NB4 (cell line): ENCODE measurements around the gene PLSCR3.
A peak's percentile ranks its signal among the peaks of the same experiment; 100 is the strongest.

Source experiments
- DNase-seq: peaks from one replicate; pipeline ENCODE4 v3.0.0; 2010; ENCODE audit warnings: low read depth
- H3K4me3 ChIP-seq: one replicate; pipeline ENCODE4 v1.5.1; 2011; ENCODE audit warnings: mild to moderate bottlenecking, low read depth, low read length, moderate library complexity
- MYC ChIP-seq: IDR thresholded peaks from 2 replicates; pipeline ENCODE4 v1.6.1; 2011; ENCODE audit warnings: low read depth, low read length
- POLR2A ChIP-seq: IDR thresholded peaks from 2 replicates; pipeline ENCODE4 v1.6.1; 2011; ENCODE audit warnings: mild to moderate bottlenecking; ENCODE audit not compliant: insufficient read length; ENCODE audit errors: extremely low read depth
- TF ChIP-seq, protein P1 (sequence below): IDR thresholded peaks from one replicate; pipeline ENCODE4 v1.5.1; 2012; ENCODE audit warnings: low read depth, low read length
- TF ChIP-seq, protein P2 (sequence below): IDR thresholded peaks from 2 replicates; pipeline ENCODE4 v1.6.1; 2011; ENCODE audit warnings: low read depth, low read length

PLSCR3 gene

DNA sequence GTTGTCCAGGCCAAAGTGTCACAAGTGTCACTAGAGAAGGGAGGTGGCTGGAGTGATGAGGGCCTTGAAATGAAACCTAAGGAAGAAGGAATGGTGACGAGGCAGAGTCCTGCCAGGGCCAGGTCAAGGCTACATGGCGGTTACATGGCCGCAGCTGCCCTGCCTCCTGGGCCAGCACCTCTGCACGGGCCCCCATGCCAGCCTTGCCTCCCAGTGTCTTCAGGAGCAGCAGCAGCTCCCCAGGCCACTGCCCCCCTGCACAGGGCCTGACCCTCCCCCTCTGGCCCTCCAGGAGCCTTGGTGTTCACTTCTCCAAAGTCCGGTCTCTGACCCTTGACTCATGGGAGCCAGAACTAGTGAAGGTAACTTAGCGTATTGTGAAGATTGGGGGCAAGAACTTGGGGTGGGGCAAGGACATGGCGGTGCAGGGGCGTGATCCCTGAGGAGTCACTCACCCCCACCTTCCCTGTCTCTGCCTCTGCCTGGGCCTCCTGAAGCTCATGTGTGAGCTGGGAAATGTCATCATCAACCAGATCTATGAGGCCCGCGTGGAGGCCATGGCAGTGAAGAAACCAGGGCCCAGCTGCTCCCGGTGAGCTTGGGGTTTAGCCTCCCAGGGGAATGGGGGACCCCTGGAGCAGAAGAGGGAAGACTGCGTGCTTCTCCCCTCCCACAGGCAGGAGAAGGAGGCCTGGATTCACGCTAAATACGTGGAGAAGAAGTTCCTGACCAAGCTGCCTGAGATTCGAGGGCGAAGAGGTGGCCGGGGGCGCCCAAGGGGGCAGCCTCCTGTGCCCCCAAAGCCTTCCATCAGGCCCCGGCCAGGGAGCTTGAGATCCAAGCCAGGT is 46.5 kb downstream of the PLSCR3 start:
- TF ChIP-seq POLR2A (no peak), MYC (no peak)
- TF ChIP-seq, protein P1, sequence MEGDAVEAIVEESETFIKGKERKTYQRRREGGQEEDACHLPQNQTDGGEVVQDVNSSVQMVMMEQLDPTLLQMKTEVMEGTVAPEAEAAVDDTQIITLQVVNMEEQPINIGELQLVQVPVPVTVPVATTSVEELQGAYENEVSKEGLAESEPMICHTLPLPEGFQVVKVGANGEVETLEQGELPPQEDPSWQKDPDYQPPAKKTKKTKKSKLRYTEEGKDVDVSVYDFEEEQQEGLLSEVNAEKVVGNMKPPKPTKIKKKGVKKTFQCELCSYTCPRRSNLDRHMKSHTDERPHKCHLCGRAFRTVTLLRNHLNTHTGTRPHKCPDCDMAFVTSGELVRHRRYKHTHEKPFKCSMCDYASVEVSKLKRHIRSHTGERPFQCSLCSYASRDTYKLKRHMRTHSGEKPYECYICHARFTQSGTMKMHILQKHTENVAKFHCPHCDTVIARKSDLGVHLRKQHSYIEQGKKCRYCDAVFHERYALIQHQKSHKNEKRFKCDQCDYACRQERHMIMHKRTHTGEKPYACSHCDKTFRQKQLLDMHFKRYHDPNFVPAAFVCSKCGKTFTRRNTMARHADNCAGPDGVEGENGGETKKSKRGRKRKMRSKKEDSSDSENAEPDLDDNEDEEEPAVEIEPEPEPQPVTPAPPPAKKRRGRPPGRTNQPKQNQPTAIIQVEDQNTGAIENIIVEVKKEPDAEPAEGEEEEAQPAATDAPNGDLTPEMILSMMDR = no peak
- TF ChIP-seq, protein P2, sequence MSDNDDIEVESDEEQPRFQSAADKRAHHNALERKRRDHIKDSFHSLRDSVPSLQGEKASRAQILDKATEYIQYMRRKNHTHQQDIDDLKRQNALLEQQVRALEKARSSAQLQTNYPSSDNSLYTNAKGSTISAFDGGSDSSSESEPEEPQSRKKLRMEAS = no peak
- H3K4me3 ChIP-seq = no peak overlapping the region

DNA sequence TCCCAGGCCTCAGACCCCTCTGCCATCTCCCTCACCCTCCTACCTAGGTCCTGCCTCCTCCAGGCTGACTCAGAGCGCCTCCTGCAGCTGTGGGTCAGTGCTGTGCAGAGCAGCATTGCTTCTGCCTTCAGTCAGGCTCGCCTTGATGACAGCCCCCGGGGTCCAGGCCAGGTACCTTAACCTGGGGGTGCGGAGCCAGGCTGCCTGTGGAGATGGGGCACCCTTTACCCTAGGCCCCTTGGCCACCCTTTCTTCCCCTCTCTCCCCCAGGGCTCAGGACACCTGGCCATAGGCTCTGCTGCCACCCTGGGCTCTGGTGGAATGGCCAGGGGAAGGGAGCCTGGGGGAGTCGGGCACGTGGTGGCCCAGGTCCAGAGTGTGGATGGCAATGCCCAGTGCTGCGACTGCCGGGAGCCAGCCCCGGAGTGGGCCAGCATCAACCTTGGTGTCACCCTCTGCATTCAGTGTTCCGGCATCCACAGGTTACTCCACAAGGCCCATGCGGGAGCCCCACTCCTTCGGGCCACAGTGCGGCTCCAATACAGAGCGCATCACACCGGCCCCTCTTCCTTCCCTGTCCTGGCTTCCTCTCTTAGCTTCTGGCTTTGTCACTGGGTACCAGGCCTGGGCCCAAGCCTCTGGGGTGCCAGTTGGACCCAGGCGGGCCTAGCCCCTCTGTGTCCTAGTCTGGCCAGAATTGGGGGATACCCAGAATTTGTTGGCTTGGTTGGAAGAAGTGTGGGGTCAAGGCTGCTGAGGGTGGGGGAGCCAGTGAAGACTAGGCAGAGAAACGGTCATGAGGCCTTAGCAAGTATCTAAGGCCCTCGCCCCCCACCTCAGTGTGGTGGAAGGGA is 47.3 kb downstream of the PLSCR3 start:
- no peak for DNase-seq
- H3K4me3 ChIP-seq = no peak overlapping the region
- TF ChIP-seq POLR2A = no peak
- TF ChIP-seq, protein P1 = no peak
- TF ChIP-seq MYC = no peak
- TF ChIP-seq, protein P2 = no peak

More for the DNA sequence above, 46.5 kb downstream of the PLSCR3 start:
- DNase-seq = no peak

DNA sequence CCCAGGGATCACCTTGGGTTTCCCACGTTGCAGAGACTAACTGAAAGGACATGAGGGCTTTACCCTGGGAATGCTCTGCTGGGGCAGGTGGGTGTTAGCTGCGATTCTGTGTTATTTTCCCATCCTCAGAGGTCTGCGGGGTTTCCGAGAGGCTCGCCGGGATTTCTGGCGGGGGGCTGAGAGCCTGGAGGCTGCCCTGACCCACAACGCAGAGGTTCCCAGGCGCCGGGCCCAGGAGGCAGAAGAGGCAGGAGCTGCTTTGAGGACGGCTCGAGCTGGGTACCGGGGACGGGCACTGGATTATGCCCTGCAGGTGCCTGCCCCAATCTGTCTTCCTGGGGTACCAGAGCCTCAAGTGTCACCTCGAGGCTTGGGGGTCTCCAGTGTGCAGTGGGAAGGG is 51.1 kb downstream of the PLSCR3 start:
- H3K4me3 ChIP-seq = no peak overlapping the region
- TF ChIP-seq, protein P1 = no peak
- TF ChIP-seq, protein P2 = no peak
- no peak for TF ChIP-seq MYC
- no peak for TF ChIP-seq POLR2A
- DNase-seq = no peak

DNA sequence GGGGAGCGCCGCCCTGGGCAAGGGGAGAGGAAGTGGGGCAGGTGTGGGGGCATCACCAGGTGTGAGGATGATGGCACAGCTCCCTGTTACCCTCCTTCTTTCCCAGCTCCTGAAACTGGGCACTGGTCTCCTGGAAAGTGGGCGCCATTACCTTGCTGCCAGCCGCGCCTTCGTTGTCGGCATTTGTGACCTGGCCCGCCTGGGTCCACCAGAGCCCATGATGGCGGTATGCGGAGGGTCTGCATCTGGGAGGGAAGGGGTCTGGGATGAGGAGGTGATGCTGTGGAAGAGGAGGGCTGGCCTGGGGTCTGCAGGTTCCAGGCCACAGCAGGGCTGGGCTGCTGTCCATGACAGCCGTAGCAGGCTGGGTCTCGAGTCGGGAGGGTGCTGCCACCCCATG is 52.5 kb downstream of the PLSCR3 start:
- DNase-seq = no peak
- no peak for TF ChIP-seq POLR2A
- TF ChIP-seq MYC = no peak
- TF ChIP-seq, protein P2 = no peak
- TF ChIP-seq, protein P1 = no peak
- no peak overlapping the region for H3K4me3 ChIP-seq

DNA sequence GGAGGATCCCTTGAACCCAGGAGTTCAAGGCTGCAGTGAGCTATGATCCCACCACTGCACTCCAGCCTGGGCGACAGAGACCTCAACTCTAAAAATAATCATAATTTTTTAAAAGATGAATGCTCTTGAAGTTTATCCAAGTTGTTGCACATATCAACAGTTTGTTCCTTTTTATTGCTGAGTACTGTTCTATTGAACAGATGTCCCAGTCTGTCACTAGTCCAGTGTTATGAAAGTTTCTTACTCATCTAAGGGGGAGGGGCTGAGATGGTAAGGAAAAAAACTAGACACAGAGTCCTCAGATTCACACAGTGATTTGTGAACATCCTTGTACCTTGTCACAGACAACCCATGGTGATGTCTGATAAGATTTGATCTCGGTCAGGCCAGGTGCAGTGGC is 54.1 kb downstream of the PLSCR3 start:
- no peak overlapping the region for H3K4me3 ChIP-seq
- DNase-seq = peak; percentile 23
- TF ChIP-seq, protein P1 = no peak
- TF ChIP-seq MYC = no peak
- TF ChIP-seq, protein P2 = no peak
- TF ChIP-seq POLR2A = no peak
